Immature natural killer cell (primary cell): ENCODE data around the gene HTATIP2. TPM values are rescaled to one million over a fixed set of nuclear protein-coding genes. Genes with fewer than 3 reads are reported as not detected.
"Not testable (repeated sequence)": the region's sequence is repeated elsewhere in the genome, so short reads cannot be mapped to it uniquely, and the experiment has no call there.

Experiments used
- DNase-seq, 3 donors: peaks; one replicate each; pipeline ENCODE4 v3.0.0; 2022; ENCODE audit warnings: mixed read lengths in 1 of 3
- H3K27ac Mint-ChIP-seq, 6 donors: one replicate each; pipeline ENCODE4 v1.8.0; 2020; ENCODE audit warnings: mixed read lengths in 6 of 6, mild to moderate bottlenecking in 5 of 6, inconsistent platforms in 4 of 6, moderate library complexity in 3 of 6
- H3K27me3 Mint-ChIP-seq, 3 donors: one replicate each; pipeline ENCODE4 v1.8.0; 2020 to 2021; ENCODE audit warnings: low read depth in 3 of 3, mild to moderate bottlenecking in 3 of 3, mixed read lengths in 3 of 3, moderate library complexity in 3 of 3, inconsistent platforms in 1 of 3
- H3K36me3 Mint-ChIP-seq, 3 donors: one replicate each; pipeline ENCODE4 v1.8.0; 2020; ENCODE audit warnings: mixed read lengths in 3 of 3, inconsistent platforms in 2 of 3, mild to moderate bottlenecking in 2 of 3
- H3K4me1 Mint-ChIP-seq, 2 donors: one replicate each; pipeline ENCODE4 v1.8.0; 2020; ENCODE audit warnings: inconsistent platforms in 2 of 2, mild to moderate bottlenecking in 2 of 2, mixed read lengths in 2 of 2, moderate library complexity in 1 of 2
- H3K4me3 Mint-ChIP-seq, 5 donors: one replicate each; pipeline ENCODE4 v1.8.0; 2020; ENCODE audit warnings: mild to moderate bottlenecking in 5 of 5, mixed read lengths in 5 of 5, inconsistent platforms in 3 of 5, moderate library complexity in 3 of 5
- H3K9me3 Mint-ChIP-seq, 6 donors: one replicate each; pipeline ENCODE4 v1.8.0; 2020; ENCODE audit warnings: mild to moderate bottlenecking in 6 of 6, mixed read lengths in 6 of 6, inconsistent platforms in 4 of 6, moderate library complexity in 3 of 6
- polyA plus RNA-seq, 3 donors: library from polyadenylated mRNA; unstranded; fragments of 300-500 nt; fragmentation: Illumina TruSeq; gene quantifications; one replicate each; pipeline ENCODE4 v1.2.3, GENCODE V29; 2021

Gene HTATIP2
- polyA plus RNA-seq, 3 donors from 2014 or later = 61.2 to 67.9 (median 61.6) TPM

DNA sequence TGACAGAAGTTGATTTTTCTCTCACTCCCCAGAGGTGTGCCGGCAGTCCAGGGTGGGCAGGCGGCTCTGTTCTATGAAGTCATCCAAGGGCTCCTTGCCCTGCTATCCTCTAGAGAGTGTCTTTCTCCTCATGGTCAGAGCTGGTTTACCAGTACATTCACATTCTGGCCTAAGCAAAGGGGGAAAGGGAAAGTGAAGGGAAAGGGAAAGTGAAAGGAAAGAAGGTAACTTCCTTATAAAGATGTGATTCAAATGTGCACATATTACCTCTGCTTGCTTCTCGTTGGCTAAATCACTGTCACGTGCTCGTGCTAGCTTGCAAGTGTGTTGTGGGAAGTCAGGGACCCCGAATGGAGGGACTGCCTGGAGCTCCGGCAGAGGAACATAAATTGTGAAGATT lies 2.9 kb upstream of the HTATIP2 start:
- Mint-ChIP-seq H3K27ac (peak overlapping the region; percentile 14 to 80 (median 78)), H3K36me3 (no peaks in the 10 kb centered on the region), H3K27me3 (peaks cover 0 to 5% (median 4%) of the 10 kb centered on the region in 3 donors), H3K9me3 (no peaks in the 10 kb centered on the region), H3K4me3 (peak overlapping the region; percentile 2 to 75 (median 25)), H3K4me1 (peaks cover 34 to 44% of the 10 kb centered on the region in 2 donors)
- peak; percentile 41 to 60 (median 43) for DNase-seq

DNA sequence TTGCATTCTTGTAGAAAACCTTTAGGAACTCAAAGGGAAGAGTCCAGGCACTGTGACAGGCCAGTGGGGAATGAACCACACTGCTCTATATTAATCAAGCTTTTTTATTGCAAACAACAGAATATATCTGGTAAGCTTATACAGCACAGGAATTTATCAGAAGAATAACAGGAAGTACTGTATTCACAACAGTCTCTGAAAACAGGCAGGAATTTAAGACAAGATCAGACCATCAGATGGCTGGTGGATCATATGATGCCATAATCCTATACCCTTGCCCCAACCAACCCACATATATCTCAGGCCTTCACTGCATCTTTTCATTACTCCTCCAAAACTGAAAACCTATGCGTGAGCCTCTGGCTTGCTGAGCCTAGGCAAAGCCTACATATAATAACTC lies 1.0 kb upstream of the HTATIP2 start:
- Mint-ChIP-seq H3K27ac (peak overlapping the region; percentile 69 to 95 (median 90)), H3K36me3 (peaks cover 0 to 4% (median 3%) of the 10 kb centered on the region in 3 donors), H3K27me3 (peaks cover 0 to 5% (median 3%) of the 10 kb centered on the region in 3 donors), H3K4me1 (peaks cover 46 to 57% of the 10 kb centered on the region in 2 donors), H3K4me3 (peak overlapping the region; percentile 92 to 95 (median 94)), H3K9me3 (no peaks in the 10 kb centered on the region)
- no peak for DNase-seq

GRCh38 chr11:20363149-20363499 lies 390 bp upstream of the HTATIP2 start:
- H3K27ac Mint-ChIP-seq = peak overlapping the region; percentile 88 to 95 (median 90)
- H3K4me3 Mint-ChIP-seq = peak overlapping the region; percentile 92 to 95 (median 94)
- H3K27me3 Mint-ChIP-seq = peaks cover 0 to 5% (median 3%) of the 10 kb centered on the region in 3 donors
- DNase-seq = no peak
- no peaks in the 10 kb centered on the region for H3K9me3 Mint-ChIP-seq
- H3K4me1 Mint-ChIP-seq = peaks cover 47 to 58% of the 10 kb centered on the region in 2 donors
- peaks cover 0 to 4% (median 3%) of the 10 kb centered on the region in 3 donors for H3K36me3 Mint-ChIP-seq

GRCh38 chr11:20364341-20364792 lies 853 bp downstream of the HTATIP2 start:
- Mint-ChIP-seq H3K9me3 (no peaks in the 10 kb centered on the region), H3K4me3 (peak overlapping the region; percentile 86 to 89 (median 88)), H3K27me3 (peaks cover 0 to 5% (median 3%) of the 10 kb centered on the region in 3 donors), H3K36me3 (peaks cover 0 to 11% (median 3%) of the 10 kb centered on the region in 3 donors), H3K27ac (peak overlapping the region; percentile 75 to 93 (median 83)), H3K4me1 (peaks cover 47 to 58% of the 10 kb centered on the region in 2 donors)
- DNase-seq = no peak

DNA sequence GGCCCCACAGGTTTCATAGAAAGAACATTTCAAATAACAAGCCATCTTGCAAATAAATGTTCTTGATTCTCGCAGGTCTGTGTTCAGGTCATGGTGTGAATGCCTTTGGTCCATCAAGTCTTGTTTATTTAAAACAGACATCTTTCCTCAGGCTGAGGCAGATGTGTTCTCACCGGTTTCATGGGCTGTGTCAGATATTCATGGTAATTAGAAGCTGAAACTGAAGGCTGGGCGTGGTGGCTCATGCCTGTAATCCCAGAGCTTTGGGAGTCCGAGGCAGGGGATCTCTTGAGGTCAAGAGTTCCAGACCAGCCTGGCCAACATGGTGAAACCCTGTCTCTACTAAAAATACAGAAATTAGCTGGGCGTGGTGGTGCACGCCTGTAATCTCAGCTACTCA lies 2.0 kb downstream of the HTATIP2 start:
- Mint-ChIP-seq H3K27ac (peak overlapping the region in 3 of 6 donors; percentile 29 to 53 (median 34)), H3K36me3 (peaks cover 0 to 11% (median 3%) of the 10 kb centered on the region in 3 donors), H3K4me1 (peaks cover 44 to 53% of the 10 kb centered on the region in 2 donors), H3K4me3 (peak overlapping the region in 4 of 5 donors; percentile 59 to 88 (median 86))
- H3K9me3 Mint-ChIP-seq, DNase-seq, H3K27me3 Mint-ChIP-seq: not testable (repeated sequence)

- DNase-seq = no peak
- Mint-ChIP-seq H3K4me3 (peak overlapping the region in 1 of 5 donors; percentile 15), H3K27me3 (peaks cover 0 to 5% (median 3%) of the 10 kb centered on the region in 3 donors), H3K27ac (peak overlapping the region in 2 of 6 donors; percentile 12 to 72), H3K9me3 (no peaks in the 10 kb centered on the region), H3K4me1 (peaks cover 38 to 42% of the 10 kb centered on the region in 2 donors), H3K36me3 (peaks cover 3 to 16% (median 4%) of the 10 kb centered on the region in 3 donors)
These were observed 3.9 kb downstream of the HTATIP2 start for GRCh38 chr11:20367313-20367948.

DNA sequence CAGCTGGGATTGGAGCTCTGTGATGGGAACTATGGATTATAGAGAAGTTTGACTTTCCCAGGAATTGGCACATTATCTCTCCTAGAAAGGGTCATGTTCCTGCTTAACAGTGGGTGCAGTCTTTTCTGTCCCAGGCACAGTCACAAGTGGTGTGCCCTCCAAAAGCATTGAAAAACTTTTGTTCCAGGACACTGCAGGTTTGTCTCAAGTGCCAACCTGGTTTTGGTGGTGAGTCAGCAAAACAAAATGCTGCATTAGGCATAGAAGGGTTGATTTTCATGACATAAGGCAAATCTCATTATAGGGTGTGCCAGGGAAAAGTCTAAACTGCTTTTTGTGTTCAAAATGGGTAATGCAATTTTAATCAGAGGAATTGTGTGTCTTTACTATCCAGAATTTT lies 4.9 kb downstream of the HTATIP2 start:
- DNase-seq = no peak
- peaks cover 3 to 16% (median 4%) of the 10 kb centered on the region in 3 donors for H3K36me3 Mint-ChIP-seq

GRCh38 chr11:20369826-20370225 lies 6.3 kb downstream of the HTATIP2 start:
- H3K36me3 Mint-ChIP-seq = peaks cover 4 to 22% (median 7%) of the 10 kb centered on the region in 3 donors
- DNase-seq = no peak
- peaks cover 20 to 23% of the 10 kb centered on the region in 2 donors for H3K4me1 Mint-ChIP-seq
- H3K4me3 Mint-ChIP-seq = no peak overlapping the region
- no peaks in the 10 kb centered on the region for H3K9me3 Mint-ChIP-seq
- H3K27me3 Mint-ChIP-seq = peaks cover 0 to 1% (median 0%) of the 10 kb centered on the region in 3 donors
- no peak overlapping the region for H3K27ac Mint-ChIP-seq

More for the DNA sequence above, 4.9 kb downstream of the HTATIP2 start:
- Mint-ChIP-seq H3K4me1 (peaks cover 29 to 32% of the 10 kb centered on the region in 2 donors), H3K9me3 (no peaks in the 10 kb centered on the region), H3K27me3 (peaks cover 0 to 3% (median 0%) of the 10 kb centered on the region in 3 donors), H3K4me3 (no peak overlapping the region), H3K27ac (peak overlapping the region in 1 of 6 donors; percentile 57)

GRCh38 chr11:20372081-20372626 lies 8.6 kb downstream of the HTATIP2 start:
- no peak for DNase-seq
- H3K36me3 Mint-ChIP-seq = peaks cover 11 to 34% (median 12%) of the 10 kb centered on the region in 3 donors
- H3K9me3 Mint-ChIP-seq = no peaks in the 10 kb centered on the region
- peaks cover 0 to 1% (median 0%) of the 10 kb centered on the region in 3 donors for H3K27me3 Mint-ChIP-seq
- no peak overlapping the region for H3K4me3 Mint-ChIP-seq
- peak overlapping the region in 1 of 6 donors; percentile 30 for H3K27ac Mint-ChIP-seq
- H3K4me1 Mint-ChIP-seq = peaks cover 4% of the 10 kb centered on the region in 2 donors

GRCh38 chr11:20373147-20373546 lies 9.6 kb downstream of the HTATIP2 start:
- no peak overlapping the region for H3K4me3 Mint-ChIP-seq
- no peak for DNase-seq
- no peak overlapping the region for H3K27ac Mint-ChIP-seq
- peaks cover 0 to 1% (median 0%) of the 10 kb centered on the region in 3 donors for H3K27me3 Mint-ChIP-seq
- H3K4me1 Mint-ChIP-seq = no peaks in the 10 kb centered on the region
- H3K36me3 Mint-ChIP-seq = peaks cover 10 to 34% (median 17%) of the 10 kb centered on the region in 3 donors
- H3K9me3 Mint-ChIP-seq = no peaks in the 10 kb centered on the region

- DNase-seq = no peak
- Mint-ChIP-seq H3K4me3 (no peak overlapping the region), H3K36me3 (peaks cover 10 to 29% (median 17%) of the 10 kb centered on the region in 3 donors), H3K27ac (peak overlapping the region in 1 of 6 donors; percentile 8), H3K27me3 (peaks cover 0 to 1% (median 0%) of the 10 kb centered on the region in 3 donors), H3K4me1 (no peaks in the 10 kb centered on the region), H3K9me3 (no peaks in the 10 kb centered on the region)
These were observed 10.2 kb downstream of the HTATIP2 start for GRCh38 chr11:20373568-20374209.

DNA sequence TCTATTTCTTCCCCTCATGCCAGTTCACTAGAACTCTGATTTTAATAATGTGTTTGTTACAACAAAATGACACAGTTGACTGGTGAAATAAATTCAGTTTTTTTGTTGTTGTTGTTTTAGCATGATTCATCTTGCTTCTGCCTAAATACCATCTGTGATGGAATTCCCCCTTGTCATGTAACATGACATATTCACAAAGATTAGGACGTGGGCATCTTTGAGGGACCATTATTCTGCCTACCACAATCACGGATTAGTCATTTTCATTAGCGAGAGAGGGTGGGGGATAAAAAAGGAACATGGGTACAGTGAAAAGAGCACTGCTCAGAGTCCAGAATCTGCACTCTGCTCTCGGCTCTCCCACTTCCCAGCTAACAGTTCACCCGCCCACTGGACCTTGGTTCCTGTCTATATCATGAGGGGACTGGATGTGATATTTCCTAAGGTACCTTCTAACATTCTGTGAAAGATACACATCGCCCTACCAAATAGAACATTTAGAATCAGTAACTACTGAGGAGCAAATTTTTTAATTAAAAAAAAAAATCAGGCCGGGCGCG lies 11.3 kb downstream of the HTATIP2 start:
- Mint-ChIP-seq H3K27me3 (peaks cover 0 to 1% (median 0%) of the 10 kb centered on the region in 3 donors), H3K36me3 (peaks cover 14 to 34% (median 17%) of the 10 kb centered on the region in 3 donors), H3K9me3 (no peaks in the 10 kb centered on the region), H3K4me1 (no peaks in the 10 kb centered on the region), H3K27ac (peak overlapping the region in 1 of 6 donors; percentile 8), H3K4me3 (no peak overlapping the region)
- no peak for DNase-seq

- no peaks in the 10 kb centered on the region for H3K4me1 Mint-ChIP-seq
- H3K27ac Mint-ChIP-seq = no peak overlapping the region
- H3K27me3 Mint-ChIP-seq = peaks cover 0 to 1% (median 0%) of the 10 kb centered on the region in 3 donors
- H3K36me3 Mint-ChIP-seq = peaks cover 15 to 35% (median 17%) of the 10 kb centered on the region in 3 donors
- no peak for DNase-seq
- no peaks in the 10 kb centered on the region for H3K9me3 Mint-ChIP-seq
- no peak overlapping the region for H3K4me3 Mint-ChIP-seq
These were observed 12.7 kb downstream of the HTATIP2 start for GRCh38 chr11:20376162-20376730.
